ENCODE data around the gene GALNT9.

Gene GALNT9

GRCh38 chr12:132190012-132190755 lies 139.2 kb downstream of the GALNT9 start:
- no peak for DNase-seq (ENCODE audit: low read depth, low spot score)

GRCh38 chr12:132189378-132190011 lies 139.9 kb downstream of the GALNT9 start:
- POLR2A ChIA-PET, result no interaction called here
- peak overlapping the region; percentile 61 for H3K4me3 ChIP-seq (ENCODE audit: low read depth, low read length)
- CTCF ChIA-PET, result interaction anchor here (1.2 kb wide), 1 partner anchor 36 kb away, joined by 5 read pairs; no protein-coding TSS in a partner anchor
- peak; percentile 14 for DNase-seq (ENCODE audit: low read depth, low spot score)
- TF ChIP-seq CTCF (IDR thresholded peaks at IDR 0.05; ENCODE audit: insufficient read depth, low read length, missing control alignments), result no peak

More at GRCh38 chr12:132190012-132190755, 139.2 kb downstream of the GALNT9 start:
- TF ChIP-seq CTCF (IDR thresholded peaks at IDR 0.05; ENCODE audit: insufficient read depth, low read length, missing control alignments), result no peak
- peak overlapping the region; percentile 61 for H3K4me3 ChIP-seq (ENCODE audit: low read depth, low read length)
- ChIA-PET POLR2A (no interaction called here), CTCF (interaction anchor here (1.2 kb wide), 1 partner anchor 36 kb away, joined by 5 read pairs; no protein-coding TSS in a partner anchor)

GRCh38 chr12:132188916-132189325 lies 140.5 kb downstream of the GALNT9 start:
- no peak for DNase-seq (ENCODE audit: low read depth, low spot score)
- TF ChIP-seq CTCF (IDR thresholded peaks at IDR 0.05; ENCODE audit: insufficient read depth, low read length, missing control alignments), result no peak
- CTCF ChIA-PET, result interaction anchor here (1.2 kb wide), 1 partner anchor 35 kb away, joined by 5 read pairs; no protein-coding TSS in a partner anchor
- H3K4me3 ChIP-seq (ENCODE audit: low read depth, low read length), result peak overlapping the region; percentile 61
- POLR2A ChIA-PET, result no interaction called here

GRCh38 chr12:132188451-132188901 lies 140.9 kb downstream of the GALNT9 start:
- TF ChIP-seq CTCF (IDR thresholded peaks at IDR 0.05; ENCODE audit: insufficient read depth, low read length, missing control alignments), result no peak
- ChIA-PET CTCF (no interaction called here), POLR2A (no interaction called here)
- no peak for DNase-seq (ENCODE audit: low read depth, low spot score)
- H3K4me3 ChIP-seq (ENCODE audit: low read depth, low read length), result no peak overlapping the region

GRCh38 chr12:132187646-132188450 lies 141.5 kb downstream of the GALNT9 start:
- no peak for DNase-seq (ENCODE audit: low read depth, low spot score)
- ChIA-PET CTCF (no interaction called here), POLR2A (no interaction called here)
- no peak for TF ChIP-seq CTCF (IDR thresholded peaks at IDR 0.05; ENCODE audit: insufficient read depth, low read length, missing control alignments)
- H3K4me3 ChIP-seq (ENCODE audit: low read depth, low read length), result no peak overlapping the region

All from AG04449 (cell line).